Endothelial cell of umbilical vein (primary cell): ENCODE results near the gene IL18. TPM values are rescaled to one million over a fixed set of nuclear protein-coding genes. Genes with fewer than 3 reads are reported as not detected.

Experiments
- BruUV-seq: library from RNA; stranded (reverse); fragments of 400-500 nt; replicated peaks from 2 replicates; lab custom pipeline; 2021; lab: Mats Ljungman, UMichigan
- CTCF ChIA-PET: fragments of 300-600, 350-600 bp; sonication (Branson Sonifier 250); formaldehyde crosslinking; loops from one replicate; lab custom pipeline; 2021; ENCODE audit warnings: antibody characterized with exemption, inconsistent platforms; lab: Charles Lee
- POLR2A ChIA-PET: fragments of 300-600, 350-600 bp; sonication (Branson Sonifier 250); formaldehyde crosslinking; loops from one replicate; lab custom pipeline; 2021; ENCODE audit warnings: antibody characterized with exemption, inconsistent platforms; lab: Charles Lee
- DNase-seq: peaks from one replicate; pipeline ENCODE4 v3.0.0-alpha.2; 2011; ENCODE audit warnings: low read depth, low spot score
- FAIRE-seq: peaks from 2 replicates; lab custom pipeline; 2011; peaks lifted over from hg19 to GRCh38; lab: Jason Lieb, UNC
- H2AFZ ChIP-seq: 2 replicates; pipeline ENCODE4 v1.6.0; 2012; ENCODE audit warnings: low read depth, low read length, control low read depth, inconsistent platforms
- H3K27ac ChIP-seq: 2 replicates; pipeline ENCODE4 v1.5.1; 2011; ENCODE audit warnings: low read depth, mild to moderate bottlenecking, control low read depth, low read length, moderate library complexity; ENCODE audit not compliant: insufficient read depth
- H3K27me3 ChIP-seq, 2 experiments: 2 replicates each; pipeline versions ENCODE4 v1.6.0 to v1.6.1; 2011; ENCODE audit warnings: low read length in 2 of 2, mixed read lengths in 1 of 2; ENCODE audit not compliant: control insufficient read depth in 2 of 2, insufficient read depth in 2 of 2
- H3K36me3 ChIP-seq, 2 experiments: 2 replicates in 1 of 2; 3 replicates in 1 of 2; pipeline ENCODE4 v1.5.1; 2011; ENCODE audit warnings: low read length in 2 of 2, mild to moderate bottlenecking in 1 of 2, moderate library complexity in 1 of 2; ENCODE audit not compliant: control insufficient read depth in 2 of 2, insufficient read depth in 2 of 2; ENCODE audit errors: extremely low read depth in 1 of 2
- H3K4me1 ChIP-seq: 3 replicates; pipeline ENCODE4 v1.5.1; 2011; ENCODE audit warnings: mild to moderate bottlenecking, low read length; ENCODE audit not compliant: control insufficient read depth, insufficient read depth; ENCODE audit errors: extremely low read depth
- H3K4me2 ChIP-seq: 2 replicates; pipeline ENCODE4 v1.6.1; 2011; ENCODE audit warnings: low read length, control low read depth, mixed read lengths; ENCODE audit not compliant: insufficient read depth
- H3K4me3 ChIP-seq, 3 experiments: fragments of 200-600 bp in 1 of 3; sonication (generic), shearing (Covaris generic) in 1 of 3; replicated peaks in 1 of 3; 2 replicates each; pipeline ENCODE4 v1.5.1; 2011 to 2016; ENCODE audit warnings: control low read depth in 3 of 3, low read length in 3 of 3, mild to moderate bottlenecking in 2 of 3, inconsistent platforms in 1 of 3, low read depth in 1 of 3, moderate library complexity in 1 of 3; ENCODE audit not compliant: insufficient read depth in 1 of 3
- H3K79me2 ChIP-seq: 2 replicates; pipeline ENCODE4 v1.6.0; 2012; ENCODE audit warnings: low read length, inconsistent platforms; ENCODE audit not compliant: control insufficient read depth, insufficient read depth
- H3K9ac ChIP-seq: replicated peaks from 2 replicates; pipeline ENCODE3; 2011; ENCODE audit warnings: low read length, control low read depth; ENCODE audit not compliant: insufficient read depth; ENCODE audit errors: extremely low read depth
- H3K9me1 ChIP-seq: replicated peaks from 3 replicates; pipeline ENCODE4 v1.6.0; 2011; ENCODE audit warnings: mild to moderate bottlenecking, low read length; ENCODE audit not compliant: control insufficient read depth, insufficient read depth; ENCODE audit errors: extremely low read depth
- H3K9me3 ChIP-seq: replicated peaks from 2 replicates; pipeline ENCODE4 v1.5.1; 2012; ENCODE audit warnings: low read length, inconsistent platforms; ENCODE audit not compliant: control insufficient read depth, insufficient read depth
- H4K20me1 ChIP-seq: replicated peaks from 2 replicates; pipeline ENCODE3; 2011; ENCODE audit warnings: mild to moderate bottlenecking, low read length; ENCODE audit not compliant: control insufficient read depth, insufficient read depth; ENCODE audit errors: extremely low read depth
- CTCF ChIP-seq, 2 donors: IDR thresholded peaks; 1 replicate in 1 of 2; 2 replicates in 1 of 2; pipeline ENCODE4 v1.5.1; 2011; ENCODE audit warnings: low read length in 2 of 2, mild to moderate bottlenecking in 2 of 2, moderate library complexity in 2 of 2, control low read depth in 1 of 2, inconsistent platforms in 1 of 2, low read depth in 1 of 2; ENCODE audit not compliant: insufficient read depth in 1 of 2; ENCODE audit errors: extremely low read depth in 1 of 2
- EZH2 ChIP-seq: IDR thresholded peaks from 2 replicates; pipeline ENCODE4 v1.6.1; 2012; ENCODE audit warnings: borderline replicate concordance, low read depth, mild to moderate bottlenecking, moderate library complexity, low read length, inconsistent platforms; ENCODE audit not compliant: severe bottlenecking
- FOS ChIP-seq: IDR thresholded peaks from 2 replicates; pipeline ENCODE4 v1.6.1; 2011; ENCODE audit warnings: mild to moderate bottlenecking, low read length, moderate library complexity, borderline replicate concordance; ENCODE audit not compliant: insufficient read depth
- GATA2 ChIP-seq: IDR thresholded peaks from 2 replicates; pipeline ENCODE4 v1.7.0; 2011; ENCODE audit warnings: low read depth, mild to moderate bottlenecking, moderate library complexity, mixed read lengths, low read length; ENCODE audit not compliant: insufficient read length, insufficient read depth
- JUN ChIP-seq: IDR thresholded peaks from 2 replicates; pipeline ENCODE4 v1.6.1; 2011; ENCODE audit warnings: borderline replicate concordance, low read depth; ENCODE audit not compliant: insufficient read length, insufficient read depth
- MAX ChIP-seq: IDR thresholded peaks from 2 replicates; pipeline ENCODE4 v1.6.1; 2011; ENCODE audit not compliant: insufficient read depth, insufficient read length
- MYC ChIP-seq: IDR thresholded peaks from one replicate; pipeline ENCODE4 v1.6.1; 2011; ENCODE audit warnings: mild to moderate bottlenecking, low read depth, low read length
- POLR2A ChIP-seq: IDR thresholded peaks from 2 replicates; pipeline ENCODE4 v1.6.1; 2012; ENCODE audit warnings: low read depth, mild to moderate bottlenecking, control low read depth, low read length
- POLR2AphosphoS5 ChIP-seq: IDR thresholded peaks from 2 replicates; pipeline ENCODE4 v1.6.1; 2012; ENCODE audit warnings: low read depth, mild to moderate bottlenecking, control low read depth, low read length, moderate library complexity; ENCODE audit not compliant: insufficient read depth
- dilution Hi-C: fragments of 300-500 bp; cut with MboI; formaldehyde crosslinking; loops from one replicate; pipeline ENCODE4 v1.15.0; 2019; ENCODE audit warnings: low sequenced_read_pairs; ENCODE audit not compliant: extremely low pct_ligation_motif_present
- intact Hi-C: fragments of 100-400 bp; cut with micrococcal nuclease; formaldehyde crosslinking; loops from one replicate; pipeline ENCODE4 v1.10.0; 2022
- polyA plus RNA-seq, 4 experiments: library from polyadenylated mRNA; depleted of rRNA in 3 of 4; stranded (reverse) in 3 of 4; unstranded in 1 of 4; fragments of >200 nt; gene quantifications; 2 replicates each; pipeline versions ENCODE4 v1.2.1 to v1.2.3, GENCODE V29; 2011 to 2012; ENCODE audit warnings: missing spikeins in 1 of 4
- total RNA-seq: library from RNA; stranded (reverse); gene quantifications from 2 replicates; pipeline ENCODE4 v1.2.3, GENCODE V29; 2021

The IL18 gene
- total and polyA plus RNA-seq, 2 donors (not counting 3 experiments of a cell fraction or from before 2014, with no cell fraction given), result 0.73 to 1.5 TPM

- no peak for TF ChIP-seq FOS
- peak; percentile 70 for TF ChIP-seq POLR2AphosphoS5
- POLR2A ChIA-PET, result interaction anchor here (0.6 kb wide), 1 partner anchor 46 kb away, joined by 4 read pairs; no protein-coding TSS in a partner anchor
- DNase-seq, result peak; percentile 63
- H3K9me1 ChIP-seq, result no peaks in the 10 kb centered on the region
- H3K36me3 ChIP-seq, result no peaks in the 10 kb centered on the region
- BruUV-seq, result no TSS peak
- no peaks in the 10 kb centered on the region for H4K20me1 ChIP-seq
- peak; percentile 86 for FAIRE-seq
- no peak overlapping the region for H3K4me3 ChIP-seq
- H2AFZ ChIP-seq, result no peak overlapping the region
- no peaks in the 10 kb centered on the region for H3K79me2 ChIP-seq
- no peaks in the 10 kb centered on the region for H3K9me3 ChIP-seq
- H3K27ac ChIP-seq, result peak overlapping the region; percentile 19
- no peak overlapping the region for H3K9ac ChIP-seq
- intact Hi-C loops (loop anchor here (2.0 kb wide), 1 partner anchor 44 kb away; no protein-coding TSS in a partner anchor), dilution Hi-C loops (no loop called here)
- H3K4me1 ChIP-seq, result peaks cover 11% of the 10 kb centered on the region
- peak overlapping the region; percentile 37 for H3K4me2 ChIP-seq
- CTCF ChIA-PET, result interaction anchor here (0.7 to 3.4 kb wide), 4 partner anchors 9 to 52 kb away, joined by 3 to 13 read pairs (median 7); partner anchors contain the start of gene BCO2
- no peaks in the 10 kb centered on the region for H3K27me3 ChIP-seq
Observed at GRCh38 chr11:112165049-112165448, 1.2 kb upstream of the IL18 start.

GRCh38 chr11:112162761-112163546, 940 bp downstream of the IL18 start:
- Histone ChIP-seq H3K9me1 (no peaks in the 10 kb centered on the region), H3K27me3 (no peaks in the 10 kb centered on the region), H3K4me1 (peaks cover 11% of the 10 kb centered on the region), H3K36me3 (no peaks in the 10 kb centered on the region), H3K4me2 (peak overlapping the region; percentile 42), H2AFZ (no peak overlapping the region), H4K20me1 (no peaks in the 10 kb centered on the region), H3K27ac (no peak overlapping the region), H3K9me3 (no peaks in the 10 kb centered on the region), H3K4me3 (peak overlapping the region in 1 of 3 experiments; percentile 20), H3K79me2 (no peaks in the 10 kb centered on the region), H3K9ac (no peak overlapping the region)
- ChIA-PET POLR2A (no interaction called here), CTCF (interaction anchor here (1.0 to 3.4 kb wide), 3 partner anchors 13 to 50 kb away, joined by 3 to 13 read pairs (median 7); partner anchors contain the start of gene BCO2)
- FAIRE-seq, result peak; percentile 21
- no TSS peak for BruUV-seq
- TF ChIP-seq JUN (no peak), EZH2 (no peak), MAX (no peak), GATA2 (no peak), CTCF (IDR thresholded peaks at IDR 0.05; ENCODE audit: extremely low read depth in 1 of 2, insufficient read depth in 1 of 2, low read depth in 1 of 2, low read length in 2 of 2) (no peak), FOS (no peak), POLR2AphosphoS5 (no peak), POLR2A (no peak), MYC (no peak)
- intact Hi-C loops, result no loop called here
- dilution Hi-C loops, result no loop called here
- DNase-seq, result no peak
